Ovary (tissue), 9 donors: Measurements from ENCODE around the gene PRKAG3. TPM values are rescaled to one million over a fixed set of nuclear protein-coding genes. Genes with fewer than 3 reads are reported as not detected.
A peak's percentile ranks its signal among the peaks of the same experiment; 100 is the strongest.

Experiments used
- DNase-seq, 5 donors: peaks; one replicate each; pipeline ENCODE4 v3.0.0-alpha.2; 2019 to 2020
- H3K27ac ChIP-seq, 2 donors: fragments of 200-600 bp; one replicate each; pipeline versions ENCODE4 v1.5.1 to v1.8.0; 2019 to 2022
- H3K27me3 ChIP-seq: fragments of 200-600 bp; one replicate; pipeline ENCODE4 v1.8.0; 2022
- H3K36me3 ChIP-seq: fragments of 200-600 bp; sonication (generic); one replicate; pipeline ENCODE4 v1.5.1; 2019
- H3K4me1 ChIP-seq: one replicate; pipeline ENCODE4 v1.8.1; 2013; ENCODE audit warnings: mild to moderate bottlenecking, moderate library complexity; ENCODE audit not compliant: insufficient read depth
- H3K4me3 ChIP-seq: fragments of 200-600 bp; sonication (generic); one replicate; pipeline ENCODE4 v1.5.1; 2017
- H3K9me3 ChIP-seq, 2 donors: fragments of 200-600 bp in 1 of 2; sonication (generic) in 1 of 2; one replicate each; pipeline versions ENCODE4 v1.5.1 to v1.8.1; 2013 to 2019; ENCODE audit warnings: mild to moderate bottlenecking in 1 of 2, moderate library complexity in 1 of 2
- EP300 ChIP-seq: sonication (generic); formaldehyde crosslinking; IDR thresholded peaks from one replicate; pipeline ENCODE4 v1.6.1; 2017; ENCODE audit warnings: antibody characterized with exemption
- POLR2A ChIP-seq: fragments of 450-650 bp; IDR thresholded peaks from one replicate; pipeline ENCODE4 v1.6.1; 2017; ENCODE audit warnings: antibody characterized with exemption, mild to moderate bottlenecking, moderate library complexity
- WGBS, 3 donors: extraction: QIAGEN DNeasy Blood & Tissue Kit in 1 of 3; methylation state at CpG; one replicate each; pipeline versions ENCODE4 v1.1.5 to v1.1.7; 2013 to 2017; 5-methylcytosine and 5-hydroxymethylcytosine counted together
- intact Hi-C, 4 donors: fragments of 100-400 bp; cut with DNase I; formaldehyde crosslinking; loops; one replicate each; pipeline versions ENCODE4 v1.11.0 to v1.15.1; 2022 to 2023
- polyA plus RNA-seq, 2 donors: library from polyadenylated mRNA; stranded (reverse); fragments of 200-250 nt in 1 of 2; fragments of 350-450 nt in 1 of 2; fragmentation: Illumina TruSeq in 1 of 2; extraction: RNeasy Lipid Tissue Mini Kit (QIAGEN cat#74804) in 1 of 2; gene quantifications; one replicate each; pipeline ENCODE4 v1.2.3, GENCODE V29; 2013 to 2014
- total RNA-seq, 7 donors: library from RNA; depleted of rRNA in 2 of 7; stranded (reverse); fragments of >200 nt in 2 of 7; fragmentation: NEBNext Ultra II Directional in 3 of 7; extraction: Animal tissue kit (Norgen Biotek cat#: 25700) in 3 of 7; gene quantifications; one replicate each; pipeline versions ENCODE4 v1.1.0 to v1.2.4, GENCODE V29; 2016 to 2023
- TF ChIP-seq, protein P1 (sequence below), 3 donors: fragments of 450-650 bp in 2 of 3; fragments of 200-600 bp in 1 of 3; IDR thresholded peaks; one replicate each; pipeline versions ENCODE4 v1.5.1 to v1.8.0; 2016 to 2022; ENCODE audit warnings: antibody characterized with exemption in 3 of 3, mild to moderate bottlenecking in 1 of 3
- donor health status: DM: no; HTN: no; CAD: no; lungs with moderate emphysema.
- donor health status: DM: no; HTN: no; CAD: no.
- donor health status: Bipolar disorder and iron deficiency.
- donor health status: DM: yes; HTN: yes; CAD: no.
- donor health status: DM: no; HTN: no; CAD: no.
- donor health status: DM: yes; HTN: yes; CAD: no.

PRKAG3 gene
- total and polyA plus RNA-seq, 9 donors: 0.11 to 0.32 TPM; not detected in 7

DNA sequence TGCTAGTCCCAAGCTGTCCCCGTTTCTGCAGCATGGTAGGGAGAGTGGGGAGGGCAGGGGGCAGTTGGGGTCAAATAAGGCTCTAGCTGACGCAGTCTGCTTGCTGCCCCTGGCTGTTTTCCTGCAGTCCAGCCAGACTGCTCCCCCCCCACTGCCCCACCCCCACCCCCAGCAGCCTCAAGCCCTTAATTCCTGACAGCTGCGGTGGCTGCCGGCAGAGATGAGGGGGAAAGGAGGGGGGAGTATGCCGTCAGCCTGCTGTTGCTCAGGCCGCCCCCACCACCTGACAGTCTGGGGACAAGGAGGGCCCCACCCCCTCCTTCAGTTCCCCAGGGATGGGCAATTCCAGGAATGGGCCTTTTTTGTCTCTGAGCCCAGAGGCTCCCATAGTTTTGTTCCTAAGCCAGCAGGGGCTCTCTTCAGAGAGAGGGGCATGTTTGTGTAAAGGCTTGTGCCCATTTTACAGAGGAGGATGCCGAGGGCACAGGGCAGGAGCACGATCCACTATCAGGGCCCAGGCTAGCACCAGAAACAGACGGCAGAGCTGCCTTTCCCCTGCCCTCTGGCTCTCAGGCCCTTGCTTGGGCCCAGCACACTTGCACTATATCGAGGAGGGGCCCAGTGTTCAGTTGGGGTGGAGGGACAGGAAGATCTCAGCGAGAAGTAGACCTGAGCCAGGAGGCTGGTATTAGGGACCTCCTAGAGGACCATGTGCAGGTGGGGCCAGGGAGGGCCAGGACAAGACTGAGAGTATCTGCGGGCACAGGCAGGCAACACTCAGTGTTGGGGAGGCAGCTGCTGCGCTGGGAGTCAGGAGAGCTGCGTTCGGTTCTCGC lies 47.5 kb upstream of the PRKAG3 start:
- Histone ChIP-seq H3K4me1 (no peaks in the 10 kb centered on the region), H3K36me3 (no peaks in the 10 kb centered on the region), H3K4me3 (no peak overlapping the region), H3K9me3 (no peaks in the 10 kb centered on the region), H3K27me3 (no peaks in the 10 kb centered on the region), H3K27ac (no peak overlapping the region)
- peak in 1 of 5 donors; percentile 19 for DNase-seq
- intact Hi-C loops: no loop called here
- TF ChIP-seq POLR2A: no peak
- no peak for TF ChIP-seq EP300
- TF ChIP-seq, protein P1, sequence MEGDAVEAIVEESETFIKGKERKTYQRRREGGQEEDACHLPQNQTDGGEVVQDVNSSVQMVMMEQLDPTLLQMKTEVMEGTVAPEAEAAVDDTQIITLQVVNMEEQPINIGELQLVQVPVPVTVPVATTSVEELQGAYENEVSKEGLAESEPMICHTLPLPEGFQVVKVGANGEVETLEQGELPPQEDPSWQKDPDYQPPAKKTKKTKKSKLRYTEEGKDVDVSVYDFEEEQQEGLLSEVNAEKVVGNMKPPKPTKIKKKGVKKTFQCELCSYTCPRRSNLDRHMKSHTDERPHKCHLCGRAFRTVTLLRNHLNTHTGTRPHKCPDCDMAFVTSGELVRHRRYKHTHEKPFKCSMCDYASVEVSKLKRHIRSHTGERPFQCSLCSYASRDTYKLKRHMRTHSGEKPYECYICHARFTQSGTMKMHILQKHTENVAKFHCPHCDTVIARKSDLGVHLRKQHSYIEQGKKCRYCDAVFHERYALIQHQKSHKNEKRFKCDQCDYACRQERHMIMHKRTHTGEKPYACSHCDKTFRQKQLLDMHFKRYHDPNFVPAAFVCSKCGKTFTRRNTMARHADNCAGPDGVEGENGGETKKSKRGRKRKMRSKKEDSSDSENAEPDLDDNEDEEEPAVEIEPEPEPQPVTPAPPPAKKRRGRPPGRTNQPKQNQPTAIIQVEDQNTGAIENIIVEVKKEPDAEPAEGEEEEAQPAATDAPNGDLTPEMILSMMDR (IDR thresholded peaks at IDR 0.05): no peak
- 40 to 50% (median 48%) methylated on average over 16 of the region's 16 CpGs for WGBS, 3 donors

DNA sequence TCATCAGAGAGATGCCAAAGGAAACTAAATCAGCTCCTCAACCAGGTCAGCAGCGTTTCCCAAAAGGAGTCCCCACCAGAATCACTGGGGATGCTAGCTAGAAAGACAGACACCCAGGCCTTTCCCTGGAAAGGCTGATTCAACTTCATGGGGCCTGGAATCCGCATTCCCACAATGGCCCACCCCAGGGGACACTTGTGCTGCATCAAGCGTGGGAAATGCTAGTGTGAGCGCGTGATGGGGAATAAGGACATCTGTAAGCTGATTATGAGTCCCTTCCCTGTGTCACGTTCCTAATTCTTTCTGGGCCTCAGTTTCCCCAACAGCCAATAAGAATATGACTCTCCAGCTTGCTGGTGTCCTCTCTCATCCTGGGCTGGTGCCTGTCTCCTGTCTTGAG lies 46.9 kb upstream of the PRKAG3 start:
- intact Hi-C loops: no loop called here
- Histone ChIP-seq H3K36me3 (no peaks in the 10 kb centered on the region), H3K4me1 (no peaks in the 10 kb centered on the region), H3K9me3 (no peaks in the 10 kb centered on the region), H3K27me3 (no peaks in the 10 kb centered on the region), H3K27ac (no peak overlapping the region), H3K4me3 (no peak overlapping the region)
- no peak for DNase-seq
- TF ChIP-seq POLR2A (no peak), EP300 (no peak)
- TF ChIP-seq, protein P1 (IDR thresholded peaks at IDR 0.05): no peak
- WGBS, 3 donors: 69 to 84% (median 83%) methylated on average over 6 of the region's 6 CpGs

DNA sequence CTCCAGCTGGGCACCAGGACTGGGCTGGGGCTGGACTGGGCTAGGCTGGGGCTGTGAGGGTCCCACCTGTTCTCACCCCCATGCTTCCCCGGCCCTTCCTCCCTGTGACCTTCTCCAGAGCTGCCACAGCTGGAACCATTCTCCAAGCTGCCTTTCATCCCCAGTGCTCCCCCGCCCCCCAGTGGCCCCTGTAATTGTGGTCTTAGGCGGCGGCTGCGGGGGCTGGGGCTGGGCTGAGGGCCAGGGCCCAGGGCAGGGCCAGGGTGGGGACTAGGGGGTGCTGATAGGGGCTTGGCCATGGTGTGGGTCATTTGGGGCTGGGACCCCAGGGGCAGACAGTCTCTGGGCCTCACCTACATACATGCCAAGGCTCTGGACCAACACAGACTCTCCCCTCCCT lies 46.3 kb upstream of the PRKAG3 start:
- H3K9me3 ChIP-seq: no peaks in the 10 kb centered on the region
- intact Hi-C loops: no loop called here
- H3K36me3 ChIP-seq: no peaks in the 10 kb centered on the region
- H3K27ac ChIP-seq: no peak overlapping the region
- WGBS, 3 donors: 15 to 56% (median 38%) methylated on average over 5 of the region's 5 CpGs
- no peaks in the 10 kb centered on the region for H3K4me1 ChIP-seq
- H3K27me3 ChIP-seq: no peaks in the 10 kb centered on the region
- no peak overlapping the region for H3K4me3 ChIP-seq
- peak in 1 of 5 donors; percentile 17 for DNase-seq
- TF ChIP-seq, protein P1 (IDR thresholded peaks at IDR 0.05): no peak
- TF ChIP-seq EP300: no peak
- TF ChIP-seq POLR2A: no peak

GRCh38 chr2:218877331-218877730 lies 45.7 kb upstream of the PRKAG3 start:
- no peaks in the 10 kb centered on the region for H3K36me3 ChIP-seq
- H3K9me3 ChIP-seq: no peaks in the 10 kb centered on the region
- WGBS, 3 donors: 84 to 86% (median 85%) methylated on average over 6 of the region's 6 CpGs
- TF ChIP-seq, protein P1 (IDR thresholded peaks at IDR 0.05): no peak
- TF ChIP-seq EP300 (no peak), POLR2A (no peak)
- no peak overlapping the region for H3K27ac ChIP-seq
- H3K4me3 ChIP-seq: no peak overlapping the region
- intact Hi-C loops: no loop called here
- H3K27me3 ChIP-seq: no peaks in the 10 kb centered on the region
- no peaks in the 10 kb centered on the region for H3K4me1 ChIP-seq
- peak in 1 of 5 donors; percentile 3 for DNase-seq
